Measurements from ENCODE around the gene MTMR1. TPM values are rescaled to one million over a fixed set of nuclear protein-coding genes. Genes with fewer than 3 reads are reported as not detected.

Gene MTMR1
- total RNA-seq, result 42.8 TPM

- Histone ChIP-seq H3K9me3 (ENCODE audit: control insufficient read depth in 3 of 3, low read length in 3 of 3) (peaks cover 0 to 3% (median 3%) of the 10 kb centered on the region in 3 donors), H3K36me3 (ENCODE audit: control insufficient read depth in 3 of 3, insufficient read depth in 3 of 3, low read length in 3 of 3) (no peaks in the 10 kb centered on the region), H3K27ac (ENCODE audit: low read depth, low read length) (peak within 1 kb of the TSS; percentile 68), H3K27me3 (ENCODE audit: control insufficient read depth in 3 of 3, insufficient read depth in 3 of 3, low read length in 3 of 3) (no peaks in the 10 kb centered on the region), H3K4me3 (ENCODE audit: low read length in 3 of 3) (peak within 1 kb of the TSS; percentile 71 to 78 (median 72)), H3K9ac (ENCODE audit: low read depth in 1 of 3, low read length in 3 of 3) (peak within 1 kb of the TSS; percentile 74 to 87 (median 75)), H3K4me1 (ENCODE audit: control insufficient read depth in 3 of 3, insufficient read depth in 3 of 3, low read length in 3 of 3) (peaks cover 4 to 15% (median 15%) of the 10 kb centered on the region in 3 donors)
These were observed at the start of gene MTMR1 for GRCh38 chrX:150692831-150693724. TSS of gene MTMR1 (plus strand) at chrX:150693396. CDS start at chrX:150693531, 135 bp downstream.

GRCh38 chrX:150643958-150644357 lies 49.2 kb upstream of the MTMR1 start:
- H3K9ac ChIP-seq (ENCODE audit: low read depth in 1 of 3, low read length in 3 of 3), result no peak overlapping the region

DNA sequence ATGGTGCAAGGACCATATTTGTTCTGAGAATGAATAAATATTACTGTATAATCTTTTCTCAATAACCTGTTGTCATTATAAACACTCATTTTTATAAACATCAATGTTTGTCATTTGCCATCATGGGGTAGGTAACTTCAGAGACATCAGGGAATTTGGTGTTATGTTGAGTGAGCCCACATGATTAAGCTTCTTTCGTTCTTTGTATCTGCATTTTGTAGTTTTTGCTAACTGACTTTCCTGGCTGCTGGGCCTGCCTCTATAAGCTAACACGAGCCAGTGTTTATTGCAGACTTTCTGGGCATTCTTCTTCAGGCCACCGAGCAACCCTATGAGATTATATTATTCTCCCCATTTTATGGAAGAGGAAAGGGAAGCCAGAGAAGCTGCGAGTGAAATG lies 48.8 kb upstream of the MTMR1 start:
- no peaks in the 10 kb centered on the region for H3K27me3 ChIP-seq (ENCODE audit: control insufficient read depth in 3 of 3, insufficient read depth in 3 of 3, low read length in 3 of 3)
- no peak overlapping the region for H3K9ac ChIP-seq (ENCODE audit: low read depth in 1 of 3, low read length in 3 of 3)
- no peak overlapping the region for H3K27ac ChIP-seq (ENCODE audit: low read depth, low read length)
- H3K4me3 ChIP-seq (ENCODE audit: low read length in 3 of 3), result no peak overlapping the region
- H3K9me3 ChIP-seq (ENCODE audit: control insufficient read depth in 3 of 3, low read length in 3 of 3), result no peaks in the 10 kb centered on the region
- H3K4me1 ChIP-seq (ENCODE audit: control insufficient read depth in 3 of 3, insufficient read depth in 3 of 3, low read length in 3 of 3), result no peaks in the 10 kb centered on the region
- peaks cover 5 to 18% (median 6%) of the 10 kb centered on the region in 3 donors for H3K36me3 ChIP-seq (ENCODE audit: control insufficient read depth in 3 of 3, insufficient read depth in 3 of 3, low read length in 3 of 3)

More at GRCh38 chrX:150643958-150644357, 49.2 kb upstream of the MTMR1 start:
- Histone ChIP-seq H3K9me3 (ENCODE audit: control insufficient read depth in 3 of 3, low read length in 3 of 3) (no peaks in the 10 kb centered on the region), H3K27me3 (ENCODE audit: control insufficient read depth in 3 of 3, insufficient read depth in 3 of 3, low read length in 3 of 3) (no peaks in the 10 kb centered on the region), H3K4me3 (ENCODE audit: low read length in 3 of 3) (no peak overlapping the region), H3K4me1 (ENCODE audit: control insufficient read depth in 3 of 3, insufficient read depth in 3 of 3, low read length in 3 of 3) (no peaks in the 10 kb centered on the region), H3K36me3 (ENCODE audit: control insufficient read depth in 3 of 3, insufficient read depth in 3 of 3, low read length in 3 of 3) (peaks cover 5 to 18% (median 6%) of the 10 kb centered on the region in 3 donors), H3K27ac (ENCODE audit: low read depth, low read length) (no peak overlapping the region)

DNA sequence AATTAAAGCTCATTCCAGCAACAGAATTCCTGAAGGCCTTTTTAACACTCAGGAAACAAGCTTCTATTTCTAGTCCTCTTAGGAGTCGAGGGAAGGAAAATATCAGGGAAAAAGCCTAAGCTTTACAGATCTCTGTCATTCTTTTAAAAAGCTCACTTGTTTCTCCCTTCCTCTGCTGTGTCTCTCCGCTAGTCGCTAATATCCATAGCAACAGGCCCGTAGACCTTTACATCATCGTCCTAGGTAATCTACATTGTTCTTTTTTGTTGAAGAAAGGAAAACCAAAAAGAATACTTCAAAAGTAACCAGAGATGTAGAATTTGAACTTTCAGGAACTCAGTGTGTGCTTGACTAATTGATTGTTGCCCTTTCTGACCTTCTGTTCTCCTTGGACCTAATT lies 45.9 kb upstream of the MTMR1 start:
- Histone ChIP-seq H3K9ac (ENCODE audit: low read depth in 1 of 3, low read length in 3 of 3) (no peak overlapping the region), H3K4me1 (ENCODE audit: control insufficient read depth in 3 of 3, insufficient read depth in 3 of 3, low read length in 3 of 3) (no peaks in the 10 kb centered on the region), H3K9me3 (ENCODE audit: control insufficient read depth in 3 of 3, low read length in 3 of 3) (no peaks in the 10 kb centered on the region), H3K27me3 (ENCODE audit: control insufficient read depth in 3 of 3, insufficient read depth in 3 of 3, low read length in 3 of 3) (no peaks in the 10 kb centered on the region), H3K36me3 (ENCODE audit: control insufficient read depth in 3 of 3, insufficient read depth in 3 of 3, low read length in 3 of 3) (peaks cover 0 to 16% (median 3%) of the 10 kb centered on the region in 3 donors), H3K27ac (ENCODE audit: low read depth, low read length) (no peak overlapping the region), H3K4me3 (ENCODE audit: low read length in 3 of 3) (no peak overlapping the region)

- no peaks in the 10 kb centered on the region for H3K27me3 ChIP-seq (ENCODE audit: control insufficient read depth in 3 of 3, insufficient read depth in 3 of 3, low read length in 3 of 3)
- H3K36me3 ChIP-seq (ENCODE audit: control insufficient read depth in 3 of 3, insufficient read depth in 3 of 3, low read length in 3 of 3), result peaks cover 0 to 11% (median 0%) of the 10 kb centered on the region in 3 donors
- H3K4me3 ChIP-seq (ENCODE audit: low read length in 3 of 3), result no peak overlapping the region
- no peak overlapping the region for H3K27ac ChIP-seq (ENCODE audit: low read depth, low read length)
- no peaks in the 10 kb centered on the region for H3K9me3 ChIP-seq (ENCODE audit: control insufficient read depth in 3 of 3, low read length in 3 of 3)
- no peak overlapping the region for H3K9ac ChIP-seq (ENCODE audit: low read depth in 1 of 3, low read length in 3 of 3)
- H3K4me1 ChIP-seq (ENCODE audit: control insufficient read depth in 3 of 3, insufficient read depth in 3 of 3, low read length in 3 of 3), result no peaks in the 10 kb centered on the region
These were observed 44.8 kb upstream of the MTMR1 start for GRCh38 chrX:150648296-150648940.

DNA sequence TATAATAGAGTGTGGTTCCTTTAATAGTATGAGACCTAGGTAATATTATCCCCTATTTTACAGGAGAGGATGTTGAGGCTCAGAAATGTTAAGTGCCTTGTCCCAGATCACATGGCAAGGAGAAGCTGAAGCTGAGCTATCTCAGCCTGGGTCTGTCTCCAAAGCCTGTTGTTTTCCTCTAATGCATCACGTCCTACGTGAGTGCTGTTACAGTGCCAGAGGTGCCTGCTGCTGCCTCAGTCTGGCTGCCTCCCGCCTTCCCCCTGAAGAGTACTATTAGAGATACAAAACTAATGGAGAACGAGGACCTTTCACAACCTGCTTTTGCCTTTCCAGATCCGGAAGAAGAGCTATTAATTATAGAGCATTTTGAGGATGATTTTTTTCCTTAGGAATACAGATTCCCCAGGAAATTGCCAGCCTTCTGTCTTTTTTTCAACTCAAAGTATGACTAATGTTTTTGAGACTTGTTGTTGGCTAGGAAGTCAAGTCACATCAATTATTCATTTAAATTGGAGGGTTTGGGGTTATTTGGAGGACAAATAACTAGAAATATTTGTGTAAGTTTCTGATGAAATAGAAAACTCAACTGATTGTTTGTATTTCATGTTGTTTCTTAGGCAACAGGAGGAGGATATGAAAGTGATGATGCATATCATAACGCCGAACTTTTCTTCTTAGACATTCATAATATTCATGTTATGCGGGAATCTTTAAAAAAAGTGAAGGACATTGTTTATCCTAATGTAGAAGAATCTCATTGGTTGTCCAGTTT lies 43.9 kb upstream of the MTMR1 start:
- Histone ChIP-seq H3K36me3 (ENCODE audit: control insufficient read depth in 3 of 3, insufficient read depth in 3 of 3, low read length in 3 of 3) (peaks cover 0 to 14% (median 0%) of the 10 kb centered on the region in 3 donors), H3K9me3 (ENCODE audit: control insufficient read depth in 3 of 3, low read length in 3 of 3) (no peaks in the 10 kb centered on the region), H3K4me3 (ENCODE audit: low read length in 3 of 3) (no peak overlapping the region), H3K9ac (ENCODE audit: low read depth in 1 of 3, low read length in 3 of 3) (no peak overlapping the region), H3K27ac (ENCODE audit: low read depth, low read length) (peak overlapping the region; percentile 23), H3K27me3 (ENCODE audit: control insufficient read depth in 3 of 3, insufficient read depth in 3 of 3, low read length in 3 of 3) (no peaks in the 10 kb centered on the region), H3K4me1 (ENCODE audit: control insufficient read depth in 3 of 3, insufficient read depth in 3 of 3, low read length in 3 of 3) (no peaks in the 10 kb centered on the region)

DNA sequence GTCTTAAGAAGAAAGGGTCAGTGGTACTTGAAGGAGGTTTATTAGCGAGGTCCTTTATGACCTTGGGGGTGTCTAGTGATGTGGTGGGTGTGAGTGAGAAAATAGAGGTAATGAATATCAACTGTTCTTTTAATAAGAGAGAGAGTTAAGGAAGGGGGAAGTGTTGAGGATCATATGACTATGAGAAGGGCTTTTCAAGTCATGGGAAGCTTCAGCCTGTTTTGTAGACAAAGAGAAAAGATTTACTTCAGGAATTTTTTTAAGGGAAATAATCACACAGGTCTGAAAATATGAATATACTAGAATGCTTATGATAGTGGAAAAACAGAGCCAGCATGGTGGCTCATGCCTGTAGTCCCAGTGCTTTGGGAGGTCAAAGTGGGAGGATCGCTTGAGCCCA lies 41.3 kb upstream of the MTMR1 start:
- Histone ChIP-seq H3K4me3 (ENCODE audit: low read length in 3 of 3) (no peak overlapping the region), H3K4me1 (ENCODE audit: control insufficient read depth in 3 of 3, insufficient read depth in 3 of 3, low read length in 3 of 3) (no peaks in the 10 kb centered on the region), H3K27ac (ENCODE audit: low read depth, low read length) (no peak overlapping the region)

DNA sequence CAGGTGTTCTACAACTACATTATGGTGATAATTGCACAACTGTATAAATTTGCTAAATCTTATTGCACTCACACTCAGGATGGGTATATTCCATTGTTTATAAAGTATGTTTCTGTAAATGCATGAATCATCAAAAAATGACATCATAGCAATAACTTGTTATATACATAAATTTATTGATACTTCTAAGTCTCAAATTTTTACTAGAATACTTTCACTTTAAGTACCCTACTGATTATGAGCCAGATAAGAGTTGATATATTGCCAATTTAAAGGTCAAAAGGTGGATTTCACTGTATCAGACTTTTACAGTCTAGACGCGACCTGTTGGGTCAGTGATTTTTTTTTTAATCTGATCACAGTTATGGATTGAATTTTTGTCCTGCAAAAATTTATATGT lies 37.4 kb upstream of the MTMR1 start:
- Histone ChIP-seq H3K9me3 (ENCODE audit: control insufficient read depth in 3 of 3, low read length in 3 of 3) (no peaks in the 10 kb centered on the region), H3K27ac (ENCODE audit: low read depth, low read length) (no peak overlapping the region), H3K4me1 (ENCODE audit: control insufficient read depth in 3 of 3, insufficient read depth in 3 of 3, low read length in 3 of 3) (no peaks in the 10 kb centered on the region), H3K36me3 (ENCODE audit: control insufficient read depth in 3 of 3, insufficient read depth in 3 of 3, low read length in 3 of 3) (peaks cover 0 to 9% (median 7%) of the 10 kb centered on the region in 3 donors), H3K9ac (ENCODE audit: low read depth in 1 of 3, low read length in 3 of 3) (no peak overlapping the region), H3K4me3 (ENCODE audit: low read length in 3 of 3) (no peak overlapping the region), H3K27me3 (ENCODE audit: control insufficient read depth in 3 of 3, insufficient read depth in 3 of 3, low read length in 3 of 3) (no peaks in the 10 kb centered on the region)

More for the DNA sequence above, 41.3 kb upstream of the MTMR1 start:
- no peaks in the 10 kb centered on the region for H3K27me3 ChIP-seq (ENCODE audit: control insufficient read depth in 3 of 3, insufficient read depth in 3 of 3, low read length in 3 of 3)
- H3K36me3 ChIP-seq (ENCODE audit: control insufficient read depth in 3 of 3, insufficient read depth in 3 of 3, low read length in 3 of 3), result peaks cover 0 to 7% (median 0%) of the 10 kb centered on the region in 3 donors
- H3K9ac ChIP-seq (ENCODE audit: low read depth in 1 of 3, low read length in 3 of 3), result no peak overlapping the region
- H3K9me3 ChIP-seq (ENCODE audit: control insufficient read depth in 3 of 3, low read length in 3 of 3), result no peaks in the 10 kb centered on the region

GRCh38 chrX:150663073-150663472 lies 30.1 kb upstream of the MTMR1 start:
- Histone ChIP-seq H3K4me3 (ENCODE audit: low read length in 3 of 3) (no peak overlapping the region), H3K27me3 (ENCODE audit: control insufficient read depth in 3 of 3, insufficient read depth in 3 of 3, low read length in 3 of 3) (no peaks in the 10 kb centered on the region), H3K4me1 (ENCODE audit: control insufficient read depth in 3 of 3, insufficient read depth in 3 of 3, low read length in 3 of 3) (no peaks in the 10 kb centered on the region), H3K36me3 (ENCODE audit: control insufficient read depth in 3 of 3, insufficient read depth in 3 of 3, low read length in 3 of 3) (peaks cover 0 to 17% (median 9%) of the 10 kb centered on the region in 3 donors), H3K27ac (ENCODE audit: low read depth, low read length) (no peak overlapping the region), H3K9me3 (ENCODE audit: control insufficient read depth in 3 of 3, low read length in 3 of 3) (no peaks in the 10 kb centered on the region), H3K9ac (ENCODE audit: low read depth in 1 of 3, low read length in 3 of 3) (no peak overlapping the region)

Measured in skeletal muscle tissue (tissue), 4 donors.